ENCODE measurements around the gene QDPR. TPM values are rescaled to one million over a fixed set of nuclear protein-coding genes. Genes with fewer than 3 reads are reported as not detected.
A peak's percentile ranks its signal among the peaks of the same experiment; 100 is the strongest.
"Not testable (repeated sequence)": the region's sequence is repeated elsewhere in the genome, so short reads cannot be mapped to it uniquely, and the experiment has no call there.

Gene QDPR
- total and polyA plus RNA-seq, 9 of the 15 experiments (the other 6 are each of a cell fraction or from before 2014, with no cell fraction given): 5.7 to 29.7 (median 17.2) TPM

DNA sequence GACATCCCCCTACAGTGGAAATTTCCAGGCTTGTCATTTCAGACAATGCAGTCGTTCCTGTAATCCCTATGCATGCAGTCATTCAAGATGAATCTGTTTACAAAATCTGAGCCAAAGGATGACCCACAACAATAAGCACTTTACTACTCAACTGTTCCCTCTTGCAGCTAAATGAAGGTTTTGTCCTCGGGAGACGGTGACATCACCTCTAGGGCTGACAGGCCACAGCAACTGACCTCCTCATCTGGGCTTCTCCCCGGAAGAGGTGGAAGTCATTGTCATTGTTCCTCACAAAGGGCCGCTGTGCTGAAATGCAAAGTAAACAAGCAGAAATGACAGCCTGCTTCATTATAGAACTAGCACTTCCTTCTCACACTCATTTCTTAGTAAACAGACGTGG, 32.3 kb upstream of the QDPR start (continued):
- TF ChIP-seq CTBP1 (IDR thresholded peaks at IDR 0.05; ENCODE audit: borderline replicate concordance) (peak; percentile 43), JUN (IDR thresholded peaks at IDR 0.05; ENCODE audit: borderline replicate concordance, low read depth, low read length) (peak; percentile 53; the same call in 1 of the 2 replicates), JUN (CRISPR knock-in tag; IDR thresholded peaks at IDR 0.05; ENCODE audit: borderline replicate concordance) (no peak), NR1H2 (CRISPR knock-in tag; IDR thresholded peaks at IDR 0.05) (no peak), MTF1 (CRISPR knock-in tag; IDR thresholded peaks at IDR 0.05; ENCODE audit: borderline replicate concordance) (no peak), FOXK2 (conservative IDR thresholded peaks at IDR 0.05 in 1 of 2, IDR thresholded peaks at IDR 0.05 in 1 of 2; ENCODE audit: low read depth in 2 of 2) (peak; percentile 74; a peak in 2 of 4 replicates), SPI1 (IDR thresholded peaks at IDR 0.05; ENCODE audit: borderline replicate concordance, low read depth, low read length) (0 out of 2 replicates have a peak, but pooled peaks have one; percentile 30), PHB (CRISPR knock-in tag; IDR thresholded peaks at IDR 0.05) (no peak), GABPA (tag; conservative IDR thresholded peaks at IDR 0.05; ENCODE audit: low read depth) (peak; percentile 33; the same call in 1 of the 2 replicates), NFE2L1 (tag; IDR thresholded peaks at IDR 0.05; ENCODE audit: borderline replicate concordance, low read depth) (no peak), ZEB2 (IDR thresholded peaks at IDR 0.05) (no peak), SOX6 (IDR thresholded peaks at IDR 0.05) (peak; percentile 95), MEIS2 (IDR thresholded peaks at IDR 0.05; ENCODE audit: partially characterized antibody) (peak; percentile 44), FOXA3 (CRISPR knock-in tag; conservative IDR thresholded peaks at IDR 0.05 in 1 of 2, IDR thresholded peaks at IDR 0.05 in 1 of 2) (peak; percentile 86 to 88; a peak in 3 of 4 replicates)
- TF ChIP-seq, protein P1, sequence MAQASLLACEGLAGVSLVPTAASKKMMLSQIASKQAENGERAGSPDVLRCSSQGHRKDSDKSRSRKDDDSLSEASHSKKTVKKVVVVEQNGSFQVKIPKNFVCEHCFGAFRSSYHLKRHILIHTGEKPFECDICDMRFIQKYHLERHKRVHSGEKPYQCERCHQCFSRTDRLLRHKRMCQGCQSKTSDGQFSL (CRISPR knock-in tag; IDR thresholded peaks at IDR 0.05): no peak
- TF ChIP-seq, protein P1 (tag; IDR thresholded peaks at IDR 0.05): no peak
- TF ChIP-seq, protein P2, sequence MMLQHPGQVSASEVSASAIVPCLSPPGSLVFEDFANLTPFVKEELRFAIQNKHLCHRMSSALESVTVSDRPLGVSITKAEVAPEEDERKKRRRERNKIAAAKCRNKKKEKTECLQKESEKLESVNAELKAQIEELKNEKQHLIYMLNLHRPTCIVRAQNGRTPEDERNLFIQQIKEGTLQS (IDR thresholded peaks at IDR 0.05): peak; percentile 87
- TF ChIP-seq, protein P2 (CRISPR knock-in tag; conservative IDR thresholded peaks at IDR 0.05): no peak

DNA sequence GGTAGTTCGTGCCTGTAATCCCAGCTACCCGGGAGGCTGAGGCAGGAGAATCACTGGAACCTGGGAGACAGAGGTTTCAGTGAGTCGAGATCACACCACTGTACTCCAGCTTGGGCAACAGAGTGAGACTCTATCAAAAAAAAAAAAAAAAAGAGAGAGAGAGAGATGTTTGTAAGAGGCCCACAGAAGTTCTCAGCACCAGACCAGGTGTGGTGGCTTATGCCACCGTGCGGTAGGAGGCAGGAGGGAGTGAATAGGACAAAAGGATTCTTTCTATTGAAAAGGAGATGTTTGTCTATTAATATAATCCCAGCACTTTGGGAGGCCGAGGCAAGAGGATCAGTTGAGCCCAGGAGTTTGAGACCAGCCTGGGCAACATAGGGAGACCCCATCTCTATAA, 25.2 kb upstream of the QDPR start:
- H3K9me1 ChIP-seq (ENCODE audit: control insufficient read depth, insufficient read depth, low read length); H3K9me3 ChIP-seq (replicated peaks; ENCODE audit: control insufficient read depth, insufficient read depth, low read depth, low read length); H3K4me3 ChIP-seq; CTCF ChIA-PET (ENCODE audit: low intra/inter-chr PET ratio); intact Hi-C loops (cut with micrococcal nuclease); POLR2A ChIA-PET; H3K36me3 ChIP-seq (ENCODE audit: control insufficient read depth, insufficient read depth, low read length); H3K79me2 ChIP-seq (ENCODE audit: control insufficient read depth, insufficient read depth, low read length); DNase-seq (ENCODE audit: extremely low read depth in 1 of 4, low spot score in 3 of 4); BruUV-seq (replicated peaks); H2AFZ ChIP-seq (ENCODE audit: low read depth, low read length); H3K27ac ChIP-seq (ENCODE audit: extremely low read depth, low read depth, low read length); ATAC-seq; H4K20me1 ChIP-seq (replicated peaks; ENCODE audit: control insufficient read depth, insufficient read depth, low read length); H3K27me3 ChIP-seq (ENCODE audit: control insufficient read depth in 2 of 2, insufficient read depth in 2 of 2, low read length in 2 of 2); FAIRE-seq; H3K4me1 ChIP-seq (replicated peaks in 1 of 2; ENCODE audit: control insufficient read depth in 2 of 2, insufficient read depth in 2 of 2, low read length in 2 of 2); H3K4me2 ChIP-seq (ENCODE audit: insufficient read depth, low read length); H3K9ac ChIP-seq (ENCODE audit: insufficient read depth in 1 of 2, low read depth in 2 of 2, low read length in 2 of 2): not testable (repeated sequence)
- in situ Hi-C loops (cut with MboI): loop anchor here (25.0 kb wide), 1 partner anchor 1050 kb away; no protein-coding TSS in a partner anchor
- 26% methylated on average over 5 of the region's 6 CpGs for WGBS (ENCODE audit: insufficient coverage, low coverage, missing lambda C conversion rate)

Data from K562 (cell line).